ENCODE measurements around the gene BRD1.

- TF ChIP-seq EZH2phosphoT487 (IDR thresholded peaks at IDR 0.05; ENCODE audit: low read depth, severe bottlenecking, unreplicated experiment) (no peak), EZH2 (IDR thresholded peaks at IDR 0.05; ENCODE audit: borderline replicate concordance) (no peak)
Observed at GRCh38 chr22:49798486-49799151, 29.1 kb downstream of the BRD1 start.
